ENCODE measurements around the gene WDPCP.
"Not testable (repeated sequence)": the region's sequence is repeated elsewhere in the genome, so short reads cannot be mapped to it uniquely, and the experiment has no call there.

Gene WDPCP

DNA sequence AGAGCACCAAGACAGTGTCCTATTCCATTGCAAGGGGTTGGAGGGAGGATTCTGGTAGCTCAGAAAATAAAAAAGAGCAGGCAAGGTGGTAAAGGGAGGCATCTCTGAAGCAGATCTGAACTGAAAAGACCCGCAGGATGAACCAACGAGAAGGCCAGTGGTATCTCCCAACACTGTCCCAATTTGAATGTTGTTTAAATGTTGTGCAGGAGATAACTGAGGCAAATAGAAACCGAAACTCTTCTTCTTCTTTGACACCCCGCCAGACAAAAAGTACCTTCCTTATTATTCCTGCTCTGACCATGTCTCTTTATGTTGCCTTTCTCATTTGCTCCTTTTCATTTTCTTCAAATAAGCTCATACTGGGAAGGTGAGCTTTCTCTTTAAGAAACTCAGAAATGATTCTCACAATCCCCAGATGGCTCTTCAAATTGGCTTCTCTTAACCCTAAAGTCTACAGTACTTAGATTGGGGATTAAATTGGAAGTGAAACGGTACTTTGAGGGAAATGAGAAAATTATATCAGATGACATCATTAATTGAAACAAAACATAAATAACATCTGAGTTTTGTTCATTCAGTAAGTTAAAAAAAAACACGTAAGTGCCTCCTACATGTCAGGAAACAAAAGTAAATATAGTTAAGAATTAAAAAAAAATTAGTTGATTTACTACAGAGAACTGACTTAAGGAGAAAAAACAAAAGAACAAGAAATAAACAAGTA lies 143.6 kb downstream of the WDPCP start:
- no peak for DNase-seq

- no peak for DNase-seq
These were observed 147.7 kb downstream of the WDPCP start for GRCh38 chr2:63440612-63441011.

- DNase-seq, result no peak
These were observed 150.1 kb downstream of the WDPCP start for GRCh38 chr2:63438181-63438580.

DNA sequence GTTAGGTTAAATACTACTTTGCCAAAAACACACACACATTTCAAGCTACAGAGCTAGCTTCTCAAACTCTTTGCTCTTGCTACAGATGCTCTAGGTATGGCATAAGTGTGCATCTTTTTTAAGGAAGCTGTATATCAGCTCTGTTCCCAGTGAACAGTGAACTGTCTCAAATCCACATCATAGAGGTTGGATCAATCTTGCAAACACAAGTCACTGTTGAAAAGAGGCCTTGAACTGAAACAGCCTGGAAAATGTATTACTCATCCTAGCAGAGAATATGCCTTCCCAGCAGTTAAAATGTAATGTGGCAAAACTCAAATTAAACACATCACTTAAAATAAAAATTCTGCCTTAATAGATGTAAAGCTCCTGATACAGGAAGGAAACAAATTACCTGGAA lies 151.8 kb downstream of the WDPCP start:
- DNase-seq, result no peak

DNA sequence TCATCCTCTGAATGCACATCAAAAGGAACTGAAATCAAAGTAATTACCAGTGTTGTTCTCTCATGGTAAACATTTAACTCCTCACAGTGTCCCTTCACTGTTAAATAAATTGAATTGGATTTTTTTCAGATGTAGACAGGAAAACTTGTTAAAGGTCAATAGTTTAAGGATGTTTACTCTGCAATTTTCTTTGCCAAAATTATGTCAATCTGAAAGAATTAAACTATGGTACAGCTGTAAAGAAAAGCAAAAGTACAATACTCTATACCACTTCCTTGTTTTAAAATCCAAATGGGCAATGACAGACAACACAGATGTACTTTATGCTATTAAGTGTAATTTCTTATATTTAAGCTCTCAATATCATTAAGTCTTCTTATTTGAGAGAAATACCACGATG lies 153.2 kb downstream of the WDPCP start:
- DNase-seq, result no peak

DNA sequence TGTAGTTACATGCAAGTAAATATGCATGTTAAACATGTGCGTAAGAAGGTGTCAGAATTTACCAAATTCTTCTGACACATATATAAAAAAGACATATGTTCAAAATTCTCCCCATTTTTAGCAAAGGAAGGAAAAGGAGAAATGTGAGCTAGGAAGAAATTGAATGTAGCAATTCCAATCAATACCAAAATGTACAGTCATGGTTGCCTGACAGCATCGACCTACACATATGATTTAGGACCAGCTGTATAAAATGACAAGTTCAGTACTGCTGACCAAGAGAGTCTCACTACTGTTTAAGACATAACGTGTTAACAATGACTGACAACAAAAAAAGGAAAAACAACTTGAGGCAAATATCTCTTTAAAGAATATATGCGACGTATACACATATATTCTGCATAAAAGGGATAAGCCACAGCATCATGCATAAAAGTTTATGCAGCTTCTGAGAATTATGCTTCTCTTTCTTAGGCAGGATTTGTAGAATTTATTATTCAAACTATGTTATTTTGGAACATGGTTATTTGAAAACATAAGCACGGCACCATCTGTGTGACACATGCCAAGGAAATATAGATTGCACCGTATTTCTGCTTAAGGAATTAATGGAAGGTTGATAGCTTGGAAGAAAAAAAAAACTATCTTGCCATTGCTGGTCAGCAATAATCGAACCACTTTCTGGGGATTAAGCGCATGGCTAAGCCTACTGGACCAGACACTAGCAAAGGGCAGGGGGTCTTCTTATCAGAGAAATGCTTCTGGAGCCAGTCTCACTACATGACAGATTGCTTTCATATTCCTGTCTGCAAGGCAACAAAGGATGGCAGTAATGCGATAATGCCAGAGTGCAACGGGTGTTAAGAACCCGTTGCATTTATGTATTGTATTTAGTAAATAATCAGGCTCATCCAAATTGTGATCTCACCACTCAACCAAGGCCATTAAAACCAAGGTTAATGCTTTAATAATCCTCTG lies 154.0 kb downstream of the WDPCP start:
- DNase-seq, result no peak

DNA sequence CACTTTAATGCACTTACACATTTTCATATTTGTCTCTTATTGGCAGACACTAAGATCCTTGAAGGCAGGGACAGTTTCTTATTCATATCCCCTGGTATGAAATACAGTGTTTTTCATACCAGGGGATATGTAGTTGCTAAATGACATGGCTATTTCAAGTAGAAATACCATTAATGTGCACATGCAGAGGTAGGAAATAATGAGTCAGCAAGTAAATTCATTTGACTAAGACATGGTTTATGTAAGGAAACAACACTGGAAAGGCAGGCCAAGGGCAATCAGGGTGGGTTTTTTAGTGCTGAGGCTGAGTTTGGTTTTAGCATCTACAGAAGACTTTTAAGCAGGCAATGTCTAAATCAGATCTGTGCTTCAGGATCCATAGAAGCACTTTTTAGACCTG lies 155.9 kb downstream of the WDPCP start:
- DNase-seq, result no peak

DNA sequence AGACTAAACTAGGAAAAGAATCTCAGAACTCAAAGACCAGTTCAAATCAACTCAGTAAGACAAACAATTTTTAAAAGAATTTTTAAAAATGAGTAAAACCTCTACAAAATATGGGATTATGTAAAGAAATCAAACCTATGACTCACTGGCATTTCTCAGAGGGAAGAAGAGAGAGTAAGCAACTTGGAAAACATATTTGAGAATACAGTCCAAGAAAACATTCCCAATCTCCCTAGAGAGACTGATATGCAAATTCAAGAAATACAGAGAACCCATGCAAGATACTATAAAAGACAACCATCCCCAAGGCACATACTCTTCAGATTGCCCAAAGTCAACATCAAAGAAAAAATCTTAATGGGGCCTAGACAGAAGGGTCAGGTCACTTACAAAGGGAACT lies 162.7 kb downstream of the WDPCP start:
- DNase-seq, result no peak

- no peak for DNase-seq
These were observed 163.2 kb downstream of the WDPCP start for GRCh38 chr2:63425079-63425416.

- no peak for DNase-seq
These were observed 163.8 kb downstream of the WDPCP start for GRCh38 chr2:63424329-63425078.

DNA sequence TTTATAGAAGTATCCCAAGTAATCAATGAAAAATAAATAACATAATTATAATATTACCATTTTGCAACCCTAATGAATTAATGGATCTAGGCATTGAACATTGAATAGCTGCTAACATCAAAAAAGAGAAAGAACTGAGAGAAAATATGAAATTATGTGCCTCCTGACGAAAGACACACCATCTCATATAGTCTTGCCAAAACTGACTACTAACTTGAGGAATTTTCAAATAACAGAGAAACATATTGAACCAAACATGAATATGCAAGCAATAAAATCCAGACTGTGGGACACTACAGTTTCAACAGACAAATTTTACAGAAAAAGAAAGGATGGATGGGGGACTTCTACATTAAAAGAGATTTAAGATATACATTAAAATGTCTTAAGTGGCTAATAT lies 165.7 kb downstream of the WDPCP start:
- DNase-seq, result no peak

DNA sequence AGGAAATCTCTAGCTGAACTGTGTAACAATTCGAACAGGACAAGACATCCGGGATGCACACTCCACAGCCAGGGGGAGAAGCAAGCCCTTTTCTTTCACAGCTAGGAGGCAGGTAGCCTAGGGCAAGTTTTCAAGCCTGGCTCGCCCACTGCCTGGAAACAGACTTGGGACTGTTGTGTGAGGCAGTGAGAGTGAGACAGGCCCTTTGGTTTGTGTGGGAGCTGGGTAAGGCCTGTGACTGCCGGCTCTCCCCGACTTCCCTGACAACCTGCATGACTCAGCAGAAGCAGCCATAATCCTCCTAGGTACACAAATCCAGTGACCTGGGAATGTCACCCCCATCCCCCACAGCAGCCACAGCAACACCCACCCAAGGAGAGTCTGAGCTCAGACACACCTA lies 179.7 kb downstream of the WDPCP start:
- no peak for DNase-seq

GRCh38 chr2:63406641-63407040 lies 181.6 kb downstream of the WDPCP start:
- no peak for DNase-seq

DNA sequence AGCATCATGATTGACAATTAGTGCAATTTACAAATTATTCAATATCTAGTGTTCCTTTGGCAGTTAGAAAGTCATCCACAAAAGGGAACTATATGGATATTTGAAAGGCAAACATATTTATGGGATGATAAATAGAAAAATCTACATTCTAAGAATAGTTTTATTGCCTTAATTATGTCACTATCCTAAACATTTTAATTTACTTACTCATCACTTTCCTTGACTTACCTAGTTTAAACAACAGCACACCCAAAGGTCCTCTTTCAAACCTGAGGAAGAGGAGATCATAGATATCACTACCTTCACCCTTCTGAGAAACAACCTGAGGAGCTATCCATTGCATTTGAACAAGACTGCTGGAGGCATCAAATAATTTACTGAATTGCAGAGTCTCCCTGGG lies 184.5 kb downstream of the WDPCP start:
- no peak for DNase-seq

DNA sequence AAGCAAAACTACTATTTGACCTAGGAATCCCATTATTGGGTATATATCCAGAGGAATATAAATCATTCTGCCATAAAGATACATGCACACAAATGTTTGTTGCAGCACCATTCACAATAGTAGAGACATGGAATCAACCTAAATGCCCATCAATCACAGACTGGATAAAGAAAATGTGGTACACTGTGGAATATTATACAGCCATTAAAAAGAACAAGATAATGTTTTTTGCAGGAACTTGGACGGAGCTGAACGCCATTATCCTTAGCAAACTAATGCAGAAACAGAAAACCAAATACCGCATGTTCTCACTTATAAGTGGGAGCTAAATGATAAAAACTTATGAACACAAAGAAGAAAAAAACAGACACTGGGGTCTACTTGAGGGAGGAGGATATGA lies 185.4 kb downstream of the WDPCP start:
- DNase-seq, result not testable (repeated sequence)

- DNase-seq, result no peak
These were observed 189.1 kb downstream of the WDPCP start for GRCh38 chr2:63399156-63399555.

DNA sequence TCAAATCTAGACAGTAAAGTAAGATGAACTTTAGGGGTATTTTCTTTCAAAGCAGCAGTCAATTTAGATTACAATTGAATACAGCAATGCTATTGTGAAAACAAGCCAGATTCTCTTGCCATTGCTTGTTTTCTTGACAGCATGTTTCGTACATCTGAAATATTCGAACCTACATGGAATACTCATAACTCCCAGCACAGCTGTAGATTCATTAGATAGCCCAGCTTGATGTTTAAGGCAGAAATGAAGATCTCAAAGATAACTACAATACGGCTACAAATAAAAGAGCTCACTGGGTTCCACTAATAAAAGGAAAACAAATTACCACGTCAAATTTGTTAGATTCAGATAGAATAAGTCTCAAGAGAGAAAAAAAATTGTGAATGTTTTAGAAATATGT lies 208.8 kb downstream of the WDPCP start:
- DNase-seq, result no peak

DNA sequence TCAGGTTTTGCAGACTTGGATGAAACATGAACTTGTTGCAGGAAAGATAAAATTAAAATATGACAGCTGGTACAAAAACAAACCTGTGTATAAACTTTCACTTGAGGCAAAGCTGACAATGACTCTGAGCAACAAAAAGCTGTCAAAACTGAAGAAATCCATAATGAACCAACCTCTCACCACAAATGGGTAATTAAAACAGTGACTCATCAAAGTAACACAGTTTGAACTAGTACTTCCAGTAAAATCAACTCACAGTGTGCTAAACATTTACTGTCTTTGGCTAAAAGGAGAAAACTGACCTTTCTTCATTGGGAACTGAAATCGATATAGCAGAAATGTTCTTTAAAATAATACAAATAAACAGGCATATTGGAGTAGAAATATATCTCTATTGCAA lies 209.7 kb downstream of the WDPCP start:
- DNase-seq, result no peak

- no peak for DNase-seq
These were observed 213.9 kb downstream of the WDPCP start for GRCh38 chr2:63374341-63374740.

GRCh38 chr2:63372549-63372948 lies 215.7 kb downstream of the WDPCP start:
- no peak for DNase-seq

DNA sequence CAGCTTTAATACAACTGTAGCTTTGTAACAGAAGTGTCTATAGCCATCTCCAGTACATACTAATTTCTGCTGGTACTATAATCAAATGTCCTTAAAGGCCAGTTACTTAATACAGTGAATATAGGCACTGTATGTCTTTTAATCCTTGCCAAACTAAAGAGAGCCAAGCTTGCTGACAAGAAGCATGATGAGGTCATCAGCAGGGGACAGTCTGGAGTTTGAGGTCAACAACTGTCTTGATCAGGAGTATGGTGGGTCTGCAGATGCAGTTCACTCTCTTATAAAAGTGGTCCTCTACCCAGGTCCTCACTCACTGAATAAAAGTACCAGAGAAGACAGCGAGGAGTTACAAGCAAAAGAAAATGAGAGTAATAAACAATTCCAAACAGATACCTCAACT lies 219.1 kb downstream of the WDPCP start:
- DNase-seq, result no peak

DNA sequence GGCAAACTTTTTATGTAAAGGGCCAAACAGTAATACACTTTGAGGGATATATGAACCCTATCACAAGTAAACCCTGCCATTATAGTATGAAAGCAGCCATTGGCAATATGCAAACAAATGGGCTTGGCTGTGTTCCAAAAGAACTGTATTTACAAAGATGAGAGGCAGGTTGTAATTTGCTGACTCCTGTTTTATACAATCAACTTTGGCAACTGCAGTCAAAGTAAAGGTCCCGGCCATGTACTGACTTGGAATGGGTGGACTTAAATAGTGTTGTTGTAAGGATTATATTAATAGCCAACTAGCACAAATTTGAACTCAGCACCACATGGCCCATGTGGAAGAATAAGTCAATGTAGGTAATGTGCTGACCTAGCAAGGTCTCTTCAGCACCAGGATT lies 223.4 kb downstream of the WDPCP start:
- no peak for DNase-seq

- not testable (repeated sequence) for DNase-seq
These were observed 230.6 kb downstream of the WDPCP start for GRCh38 chr2:63357722-63358121.

GRCh38 chr2:63347361-63347760 lies 240.9 kb downstream of the WDPCP start:
- DNase-seq, result no peak
